SW480 (cell line): ENCODE measurements around the gene TAF4.

Experiments
- DNase-seq: peaks from one replicate; pipeline ENCODE4 v3.0.0-alpha.2; 2016; ENCODE audit warnings: low spot score

TAF4 gene

DNA sequence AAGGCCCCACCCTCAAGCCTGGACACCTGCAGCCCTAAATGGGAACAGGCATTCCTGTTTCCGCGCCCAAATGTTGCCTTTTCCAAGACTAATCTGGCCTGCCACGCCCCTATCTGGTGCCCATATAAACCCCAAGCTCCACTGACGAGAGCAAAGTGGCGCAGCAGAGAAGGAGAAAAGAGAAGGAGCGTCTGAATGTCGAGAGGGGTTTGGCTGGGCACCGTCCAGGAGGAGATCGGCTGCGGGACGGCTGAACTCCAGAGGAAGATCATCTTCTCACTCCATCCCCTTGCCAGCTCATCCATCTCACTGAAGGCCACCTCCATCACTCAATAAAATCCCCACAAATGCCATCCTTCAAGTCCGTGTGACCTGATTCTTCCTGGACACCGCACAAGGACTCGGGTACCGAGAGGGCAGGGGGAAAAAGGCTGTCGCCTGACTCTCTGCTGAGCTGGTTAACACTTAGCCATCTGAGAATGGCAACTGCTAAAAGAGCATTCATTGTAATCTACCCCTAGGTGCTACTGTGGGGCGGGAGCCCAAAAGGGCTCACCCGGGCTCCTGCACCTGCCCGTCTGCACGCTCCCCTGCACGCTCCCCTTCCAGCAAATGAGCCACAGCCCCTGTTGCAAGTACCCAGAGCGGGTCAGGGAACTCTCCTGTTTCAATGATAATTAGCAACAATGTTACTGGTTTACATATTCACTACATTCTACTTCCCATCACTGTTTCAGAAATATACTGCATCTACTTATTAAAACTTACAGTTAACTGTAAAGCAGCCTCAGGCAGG, 23.5 kb downstream of the TAF4 start:
- no peak for DNase-seq

DNA sequence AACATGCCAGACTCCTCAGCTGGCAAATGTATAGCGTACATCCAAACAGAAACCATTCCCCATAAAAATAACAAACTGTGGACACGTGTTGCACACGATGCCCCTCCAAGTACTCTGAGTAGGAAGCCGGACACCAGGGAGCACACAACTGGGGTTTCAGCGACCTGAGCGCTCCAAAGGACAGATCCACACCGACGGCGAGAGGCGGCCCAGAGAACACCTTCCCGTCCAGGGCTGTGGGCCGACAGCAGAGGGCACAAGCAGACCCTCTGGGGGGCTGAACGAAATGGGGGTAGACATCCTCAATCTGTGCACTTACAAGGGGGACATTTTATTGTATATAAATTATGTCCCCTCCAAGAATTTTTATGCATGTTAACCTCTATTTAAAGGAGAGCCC, 24.7 kb downstream of the TAF4 start:
- no peak for DNase-seq

DNA sequence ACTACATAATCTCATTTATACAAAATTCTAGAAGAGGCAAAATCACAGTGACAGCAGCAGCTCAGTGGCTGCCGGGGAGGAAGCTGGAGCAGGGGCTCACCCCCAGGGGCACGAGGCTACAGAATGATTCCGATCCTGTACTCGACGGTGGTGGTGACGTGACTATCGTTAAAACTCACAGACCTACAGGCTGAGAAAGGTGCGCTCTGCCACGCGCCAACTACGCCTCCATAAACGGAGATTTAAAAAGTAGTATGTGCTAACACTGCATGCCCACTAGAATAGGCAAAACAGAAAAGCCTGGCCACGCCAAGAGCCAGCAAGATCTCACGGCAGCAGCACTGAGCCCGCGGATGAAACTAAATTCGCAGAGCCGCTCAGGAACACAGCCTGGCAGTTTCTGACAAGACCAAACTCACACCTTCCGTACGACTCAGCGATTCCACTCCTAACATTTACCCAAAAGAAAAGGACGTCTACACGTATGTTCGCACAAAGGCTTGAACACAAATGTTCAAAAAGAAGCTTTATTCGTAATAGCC, 25.2 kb downstream of the TAF4 start:
- DNase-seq: no peak

DNA sequence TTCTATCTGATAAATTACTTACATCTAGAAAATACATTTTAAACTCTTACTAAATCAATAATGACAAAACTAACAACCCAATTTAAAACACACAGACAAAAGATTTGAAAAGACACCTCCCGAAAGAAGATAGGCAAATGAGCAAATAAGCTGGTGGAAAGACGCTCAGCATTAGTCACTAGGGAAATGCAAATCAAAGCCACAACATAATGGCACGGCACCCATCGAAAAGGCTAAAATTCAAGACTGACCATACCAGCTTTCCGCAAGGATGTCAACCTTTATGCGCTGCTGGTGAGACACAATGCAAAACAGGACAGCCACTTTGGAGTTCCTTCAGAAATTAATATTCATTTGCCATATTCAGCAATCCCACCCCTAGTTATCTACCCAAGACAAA, 25.9 kb downstream of the TAF4 start:
- DNase-seq: no peak

DNA sequence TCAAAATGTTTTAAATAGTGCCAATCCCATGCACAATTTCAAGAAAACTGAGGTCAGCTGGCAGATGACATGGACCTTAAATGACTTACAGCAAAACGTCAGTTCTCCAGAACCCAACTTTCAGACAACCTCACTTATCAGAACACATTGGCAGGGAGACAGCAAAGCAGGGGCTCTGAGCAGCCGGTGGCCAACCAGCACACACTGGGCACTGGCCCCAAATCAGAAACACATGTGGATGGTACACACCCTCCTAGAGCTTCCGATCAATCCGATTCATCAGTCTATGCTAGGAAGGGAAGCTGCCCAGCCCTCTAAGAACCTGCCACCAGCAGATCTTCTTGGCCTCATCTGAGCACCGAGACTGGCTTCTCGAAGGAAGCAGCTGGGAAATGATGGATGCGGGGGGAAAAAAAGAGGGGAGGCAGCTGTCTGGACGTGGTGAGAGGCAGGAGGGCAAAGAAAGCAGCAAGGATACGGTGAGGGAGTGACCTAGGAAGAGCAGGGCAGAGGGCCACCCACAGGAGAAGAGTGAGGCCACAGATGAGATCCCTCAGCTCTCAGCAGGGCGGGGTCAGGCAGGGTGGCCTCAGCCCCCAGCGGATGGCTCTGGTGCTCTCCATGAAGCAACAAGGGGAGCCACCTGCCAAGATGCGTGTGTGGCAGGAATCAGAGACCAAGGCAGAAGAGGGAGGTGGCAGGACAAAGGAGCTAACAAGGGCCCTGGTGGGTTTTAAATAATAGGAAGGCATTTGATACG, 32.9 kb downstream of the TAF4 start:
- DNase-seq: no peak

DNA sequence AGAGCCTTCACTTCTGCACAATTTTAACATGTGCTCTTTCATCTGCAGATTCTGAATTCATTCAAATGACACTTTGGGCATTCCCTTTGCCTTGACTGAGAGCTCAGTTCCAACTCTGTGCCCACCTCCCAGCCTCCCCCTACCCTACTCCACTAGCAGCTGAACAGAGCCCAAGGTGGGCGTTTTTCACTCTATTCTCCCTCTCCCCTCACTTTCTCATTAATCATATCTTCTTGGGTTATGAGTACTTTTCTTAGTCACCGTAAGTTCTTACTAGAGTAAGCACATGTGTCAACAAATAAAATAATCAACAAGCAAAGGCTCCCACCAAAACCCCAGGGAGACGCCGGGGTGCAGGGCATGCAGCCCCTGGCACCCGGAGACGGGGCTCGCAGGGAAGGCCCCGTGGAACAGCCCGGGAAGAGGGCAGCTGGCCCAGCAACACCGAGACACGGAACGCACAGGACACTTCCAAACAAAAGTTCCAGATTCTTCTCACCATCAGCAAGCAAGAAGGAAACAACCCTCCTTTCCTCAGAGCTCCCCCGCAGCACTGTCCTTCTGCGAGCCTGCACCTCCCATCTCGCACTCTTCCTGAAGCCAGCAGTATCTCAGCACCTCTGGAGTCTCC, 34.1 kb downstream of the TAF4 start:
- no peak for DNase-seq

DNA sequence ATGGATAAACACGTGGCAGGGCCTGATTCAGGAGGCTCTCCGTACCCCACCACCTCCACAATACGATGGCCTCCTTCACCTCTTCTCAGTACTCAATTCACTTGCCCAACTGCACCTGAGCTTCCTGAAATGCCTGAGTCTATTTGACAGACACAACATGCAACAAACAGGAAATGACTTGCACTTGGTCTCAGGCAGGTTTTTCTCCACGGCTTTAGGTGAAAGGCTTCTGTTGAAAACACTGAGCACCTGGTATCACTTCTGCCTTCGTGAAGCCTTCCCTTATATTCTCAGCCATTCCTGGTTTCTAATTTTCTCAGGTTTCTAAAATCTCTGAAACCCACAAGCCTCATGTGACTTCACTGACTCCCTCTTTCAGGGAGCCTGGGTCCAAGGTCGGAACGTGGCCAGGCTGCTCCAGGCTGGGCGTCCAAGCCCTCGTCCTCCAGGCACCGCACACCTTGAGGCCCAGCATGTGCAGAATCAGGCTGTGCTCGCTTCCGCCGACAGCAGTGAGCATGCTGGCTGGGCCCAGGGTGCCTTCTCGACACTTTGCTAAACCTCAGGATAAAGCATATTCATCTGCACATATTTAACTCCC, 34.7 kb downstream of the TAF4 start:
- no peak for DNase-seq

DNA sequence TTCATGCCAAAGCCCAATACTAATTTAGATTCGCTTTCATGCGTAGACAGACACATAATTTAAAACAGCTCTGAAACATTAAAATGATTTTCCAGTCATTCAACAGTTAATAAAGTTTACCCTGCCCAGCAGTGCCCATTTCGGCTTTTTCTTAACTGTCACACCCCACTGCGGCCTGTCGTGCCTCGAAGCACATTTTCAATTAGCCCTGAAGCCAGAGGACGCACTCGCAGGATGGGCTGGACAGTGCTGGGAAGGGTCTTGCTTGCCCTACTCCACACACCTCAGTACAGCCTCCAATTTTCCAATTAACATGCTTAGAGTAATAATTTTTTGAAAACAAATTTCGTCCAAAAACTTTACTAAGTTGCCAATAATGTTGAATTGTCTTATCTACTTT, 35.3 kb downstream of the TAF4 start:
- DNase-seq: no peak

DNA sequence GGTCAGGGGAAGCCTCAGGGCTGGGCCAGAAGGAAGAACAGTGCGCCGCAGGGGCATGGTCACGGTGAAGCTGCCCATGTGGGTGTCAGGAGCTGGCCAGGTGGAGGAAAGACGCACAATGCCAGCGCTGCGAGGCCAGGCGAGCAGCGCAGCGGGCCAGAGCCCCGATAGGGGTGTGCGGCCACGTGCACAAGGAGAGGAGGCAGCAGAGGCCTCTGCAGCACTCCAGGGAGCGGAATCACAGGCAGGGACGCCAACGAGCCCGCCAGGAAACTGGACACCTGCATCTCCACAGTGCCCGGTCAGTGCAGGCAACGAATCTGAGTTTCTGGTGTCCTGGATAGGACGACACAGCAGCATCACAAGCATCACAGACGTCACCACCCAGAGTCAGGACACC, 35.7 kb downstream of the TAF4 start:
- no peak for DNase-seq

DNA sequence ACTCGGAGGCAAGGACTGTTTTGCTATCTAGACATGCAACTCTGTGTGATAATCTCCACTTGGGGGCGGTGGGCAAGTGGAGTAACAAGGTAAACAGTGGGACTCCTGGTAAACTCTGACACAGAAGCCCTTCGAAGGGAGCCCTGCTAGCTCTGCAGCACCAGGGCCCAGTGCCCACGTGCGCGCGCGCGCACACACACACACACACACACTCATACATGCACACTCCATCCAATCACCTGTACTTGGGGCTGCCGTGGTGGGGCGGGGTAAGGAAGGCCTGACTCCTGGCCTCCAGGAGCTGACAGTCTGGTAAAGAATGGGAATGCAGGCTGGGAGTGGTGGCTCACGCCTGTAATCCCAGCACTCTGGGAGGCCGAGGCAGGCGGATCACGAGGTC, 36.4 kb downstream of the TAF4 start:
- DNase-seq: no peak

DNA sequence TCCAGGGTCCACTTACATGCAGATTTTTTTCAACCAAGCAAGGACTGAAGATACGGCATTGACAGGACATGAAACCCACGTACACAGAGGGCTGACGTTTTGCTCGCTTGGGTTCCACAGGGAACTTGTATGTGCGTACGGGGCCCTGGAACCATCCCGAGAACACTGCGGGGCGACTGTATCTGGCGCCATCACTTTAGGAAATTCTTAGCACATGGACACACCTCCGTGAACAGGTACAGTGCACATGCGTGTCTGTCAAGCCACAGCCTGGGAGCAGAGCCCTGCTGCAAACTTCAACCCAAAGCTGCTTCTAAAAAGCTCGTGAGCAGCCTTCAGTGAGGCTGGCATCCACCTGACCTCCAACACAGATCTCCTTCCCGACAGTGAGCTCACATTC, 37.3 kb downstream of the TAF4 start:
- DNase-seq: no peak

DNA sequence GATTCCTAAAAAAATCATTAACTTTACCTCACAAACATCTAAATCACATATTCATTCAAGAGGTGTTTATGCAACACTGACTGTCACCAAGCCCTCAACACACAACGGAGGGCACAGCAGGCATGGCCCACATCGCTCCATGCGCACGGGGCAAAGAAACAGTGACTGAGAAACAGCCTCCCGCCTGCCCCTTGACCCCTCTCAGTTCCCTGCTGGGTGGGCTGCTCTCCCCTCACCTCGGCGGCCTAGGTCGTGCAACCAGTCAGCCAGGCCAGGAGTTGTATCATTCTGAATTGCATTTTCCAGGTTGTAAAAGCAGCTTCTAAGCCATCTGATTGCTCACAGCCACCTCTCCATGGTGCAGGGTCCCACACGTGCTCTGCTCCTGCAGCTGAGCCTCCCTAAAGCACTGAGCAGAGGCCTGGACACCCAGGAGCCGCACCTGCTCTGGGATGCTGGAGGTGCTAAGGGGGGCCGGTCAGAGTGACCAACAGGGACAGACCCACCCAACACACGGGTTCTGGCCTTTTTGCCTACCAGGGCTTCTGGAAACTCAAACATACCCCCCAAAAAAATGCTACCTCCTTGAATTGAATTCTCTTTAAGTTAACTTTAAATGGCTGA, 37.9 kb downstream of the TAF4 start:
- DNase-seq: no peak

DNA sequence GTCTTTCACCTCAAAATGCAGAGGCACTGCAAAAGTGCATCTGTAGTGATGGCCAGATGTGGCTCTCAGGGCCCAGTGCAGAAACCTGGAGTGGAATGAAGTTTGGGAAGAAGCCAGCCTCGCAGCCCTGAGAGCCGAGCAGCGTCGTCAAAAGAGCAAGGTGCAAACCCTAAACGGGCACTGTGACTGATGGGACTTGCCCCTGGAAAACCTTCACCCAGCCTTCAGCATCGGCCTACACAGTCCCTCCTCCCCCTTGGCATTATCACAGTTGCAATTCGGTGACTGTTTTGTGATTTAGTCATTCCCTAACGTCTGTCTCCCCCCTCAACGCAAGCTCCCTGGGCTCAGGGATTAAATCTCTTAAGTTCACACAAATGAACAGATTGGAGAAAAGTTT, 38.6 kb downstream of the TAF4 start:
- DNase-seq: no peak

DNA sequence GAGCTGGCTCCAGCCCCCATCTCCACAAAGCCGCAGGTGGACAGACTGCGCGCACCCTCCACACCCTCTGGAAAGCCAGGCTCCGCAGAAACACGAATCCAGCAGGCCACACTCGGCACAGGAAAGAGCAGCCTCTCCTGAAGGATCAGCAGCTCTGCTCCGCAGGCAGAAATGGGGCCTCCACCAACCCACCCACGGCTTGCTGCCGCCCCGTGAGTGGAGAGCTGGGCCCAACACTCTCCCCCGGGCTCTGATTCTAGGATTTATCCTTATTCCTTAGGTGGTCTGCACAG, 39.2 kb downstream of the TAF4 start:
- no peak for DNase-seq

DNA sequence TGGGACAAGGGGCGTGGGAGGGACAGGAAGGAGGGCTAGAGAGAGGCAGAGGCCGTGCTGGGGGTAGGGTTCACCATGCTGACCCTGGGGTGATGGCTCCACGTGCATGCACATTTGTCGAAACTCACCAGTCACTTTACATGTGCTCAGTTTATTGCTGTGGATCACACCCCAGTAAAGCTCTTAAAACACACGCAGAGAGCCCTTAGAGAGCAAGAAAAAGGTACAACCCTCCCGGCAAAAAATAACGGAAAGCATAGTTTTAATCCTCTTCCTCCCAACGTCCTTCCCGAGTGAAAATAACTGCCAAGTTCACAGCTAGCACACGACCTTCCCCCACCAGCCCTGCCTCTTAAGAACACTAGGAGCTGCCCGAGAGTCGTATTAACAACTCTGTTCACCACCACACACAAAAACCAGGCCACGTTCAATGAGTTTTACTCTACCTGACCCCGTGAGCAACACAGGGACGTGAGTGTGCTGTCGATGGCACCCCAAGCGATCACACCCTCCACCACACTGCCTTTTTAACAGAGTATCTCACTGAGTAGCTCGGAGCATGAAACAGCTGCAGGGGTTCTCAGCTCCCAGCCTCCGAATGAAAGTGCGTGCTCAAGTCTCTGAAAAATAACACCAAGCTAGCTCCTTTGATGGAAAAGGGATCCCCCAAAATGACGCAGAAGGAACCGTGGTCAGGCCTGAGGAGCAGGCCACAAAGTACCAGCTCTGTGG, 39.7 kb downstream of the TAF4 start:
- DNase-seq: no peak

DNA sequence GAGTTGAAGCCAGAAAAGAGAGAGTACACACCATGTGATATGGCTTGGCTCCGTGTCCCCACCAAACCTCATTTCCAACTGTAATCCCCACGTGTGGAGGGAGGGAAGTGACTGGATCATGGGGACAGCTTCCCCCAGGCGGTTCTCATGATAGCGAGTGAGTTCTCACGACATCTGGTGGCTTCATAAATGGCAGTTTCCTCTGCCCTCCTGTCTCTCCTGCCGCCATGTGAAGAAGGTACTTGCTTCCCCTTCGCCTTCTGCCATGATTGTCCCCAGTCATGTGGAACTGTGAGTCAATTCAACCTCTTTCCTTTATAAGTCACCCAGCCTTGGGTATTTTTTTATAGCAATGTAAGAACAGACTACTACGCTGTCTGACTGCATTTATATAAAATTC, 40.3 kb downstream of the TAF4 start:
- DNase-seq: no peak

DNA sequence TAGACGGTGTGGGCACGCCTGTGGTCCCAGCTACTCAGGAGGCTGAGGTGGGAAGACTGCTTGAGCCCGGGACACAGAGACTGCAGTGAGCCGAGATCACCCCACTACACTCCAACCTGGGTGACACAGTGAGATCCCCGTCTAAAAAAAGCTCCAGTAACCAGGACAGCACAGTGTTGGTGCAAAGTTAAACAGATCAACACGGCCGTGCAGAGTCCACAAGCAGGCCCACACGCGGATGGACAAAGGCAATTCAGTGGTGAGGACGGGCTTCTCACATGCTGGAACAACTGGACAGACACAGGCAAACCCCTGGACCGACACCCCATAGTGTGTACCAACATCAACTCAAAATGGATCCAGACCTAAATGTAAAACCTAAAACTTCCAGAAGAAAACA, 41.7 kb downstream of the TAF4 start:
- no peak for DNase-seq

DNA sequence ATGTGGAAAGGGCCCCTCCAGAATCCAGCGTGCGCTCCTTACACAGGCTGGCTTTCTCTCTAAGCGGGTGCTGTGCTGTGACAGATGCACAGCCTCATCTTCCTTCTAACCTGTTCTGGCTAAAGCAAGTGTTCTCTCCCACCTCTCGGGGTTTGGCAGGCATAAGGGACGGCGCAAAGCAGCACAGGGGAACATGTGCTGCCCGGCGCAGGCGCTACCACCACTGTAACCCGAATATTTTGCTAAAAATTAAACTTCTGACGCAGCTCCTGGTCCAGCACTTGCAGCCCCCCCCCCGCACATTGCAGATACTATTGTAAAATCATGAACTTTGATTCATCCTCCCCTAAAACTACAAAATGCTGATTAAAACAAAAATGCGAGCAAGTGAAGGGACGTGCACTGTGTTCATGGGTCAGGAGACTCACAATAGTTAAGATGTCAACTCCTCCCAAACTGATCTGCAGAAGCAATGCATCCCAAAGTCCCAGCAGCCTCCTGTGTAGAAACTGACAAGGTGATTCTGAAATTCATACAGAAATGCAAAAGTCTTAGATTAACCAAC, 43.0 kb downstream of the TAF4 start:
- DNase-seq: no peak

DNA sequence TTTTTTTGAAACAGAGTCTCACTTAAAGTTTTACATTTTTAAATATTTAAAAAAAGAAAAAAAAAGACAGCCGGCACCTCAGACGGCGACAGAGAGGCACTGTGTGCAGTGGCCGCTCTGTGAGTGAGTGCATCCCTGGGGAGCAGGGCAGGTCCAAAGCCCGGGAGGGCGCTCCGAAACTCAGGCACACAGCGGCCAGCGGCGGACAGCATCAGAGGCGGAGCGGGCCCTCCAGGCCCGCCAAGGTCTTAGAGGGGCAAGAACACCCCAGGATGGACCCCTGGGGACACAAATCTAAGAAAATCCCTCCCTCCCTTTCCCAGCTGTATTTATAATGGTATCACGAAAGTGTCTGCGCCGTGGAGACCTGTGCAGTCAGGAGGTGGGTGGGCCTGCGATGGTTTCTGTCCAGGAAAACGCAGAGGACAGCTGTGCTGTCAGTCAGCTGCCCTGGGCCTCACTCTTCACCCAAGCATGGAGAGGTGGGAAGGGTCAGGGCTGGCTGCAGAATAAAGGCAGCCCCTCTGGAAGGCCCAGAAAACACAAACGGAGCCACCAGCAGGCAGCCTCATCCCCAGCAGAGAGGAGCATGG, 43.8 kb downstream of the TAF4 start:
- no peak for DNase-seq

DNA sequence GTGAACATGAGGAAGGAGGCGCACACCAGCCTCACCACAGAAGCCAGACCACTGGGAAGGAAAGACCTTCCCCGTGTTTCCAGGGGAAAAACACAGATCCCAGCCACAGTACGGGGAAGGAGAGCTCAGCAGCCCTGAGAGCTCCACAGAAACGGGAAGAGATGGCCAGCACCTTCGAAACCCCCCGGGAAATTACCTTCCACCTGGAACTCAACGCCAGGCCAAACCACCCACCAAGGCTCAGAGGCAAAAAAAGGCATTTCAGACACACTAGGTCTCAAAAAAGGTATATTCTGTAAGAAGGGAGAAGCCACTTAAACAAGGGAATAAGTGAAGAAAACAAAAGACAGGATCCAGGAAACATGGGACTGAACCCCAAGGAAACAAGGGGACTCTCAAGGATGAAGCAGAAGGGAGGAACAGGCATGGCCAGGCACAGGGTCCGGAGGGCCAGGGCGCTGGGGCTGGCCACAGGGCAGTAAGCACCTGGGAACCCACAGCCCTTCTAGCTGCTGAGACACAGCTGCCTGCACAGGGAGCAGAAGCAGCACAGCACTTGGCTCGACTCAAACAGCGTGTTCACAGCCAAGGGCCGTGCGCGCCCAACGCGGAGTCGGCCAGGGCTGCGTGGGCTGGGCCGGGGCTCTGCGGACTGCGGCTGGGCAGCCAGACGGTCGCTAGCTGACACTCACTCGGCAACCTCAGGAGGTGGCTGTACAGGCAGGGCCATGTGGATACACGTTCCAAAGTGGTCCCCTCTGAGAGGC, 44.6 kb downstream of the TAF4 start:
- DNase-seq: no peak
